AG04449 (cell line): ENCODE results near the gene SAMM50.

Experiments
- CTCF ChIA-PET: fragments of 350-600 bp; formaldehyde crosslinking; extraction: SDS; loops from one replicate; lab custom pipeline; 2021; ENCODE audit warnings: antibody characterized with exemption; lab: Yijun Ruan, JAX
- POLR2A ChIA-PET: fragments of 400-600, 350-600 bp; formaldehyde crosslinking; extraction: SDS; loops from one replicate; lab custom pipeline; 2020; ENCODE audit warnings: antibody characterized with exemption, inconsistent platforms; lab: Yijun Ruan, JAX
- DNase-seq: peaks from one replicate; pipeline ENCODE4 v3.0.0-alpha.2; 2010; ENCODE audit warnings: low read depth, low spot score
- H3K4me3 ChIP-seq: 2 replicates; pipeline ENCODE4 v1.5.1; 2011; ENCODE audit warnings: low read depth, mild to moderate bottlenecking, control low read depth, low read length
- TF ChIP-seq, protein P1 (sequence below): IDR thresholded peaks from one replicate; pipeline ENCODE4 v1.5.1; 2011; ENCODE audit warnings: mild to moderate bottlenecking, moderate library complexity, low read length, control low read depth, inconsistent platforms; ENCODE audit not compliant: insufficient read depth; ENCODE audit errors: missing control alignments

The SAMM50 gene

DNA sequence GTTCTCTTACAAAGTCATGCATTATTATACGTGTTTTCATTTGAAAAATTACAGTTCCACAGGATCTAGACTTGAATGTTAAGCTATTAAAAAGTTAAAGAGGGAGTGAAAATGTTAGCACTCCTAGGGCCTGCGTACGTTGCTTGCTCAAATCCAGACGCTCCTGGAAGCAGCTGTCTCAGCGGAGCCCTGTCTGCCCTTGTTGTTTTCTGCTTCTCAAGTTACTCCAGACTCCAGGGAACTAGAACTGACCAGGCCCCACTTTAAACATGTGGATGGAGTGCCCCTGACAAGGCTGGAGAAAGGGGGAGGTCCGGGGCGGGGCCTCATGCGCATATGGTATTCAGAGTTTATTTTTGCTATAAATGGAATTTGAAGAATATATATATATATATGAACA, 78.5 kb downstream of the SAMM50 start:
- DNase-seq = no peak
- H3K4me3 ChIP-seq = no peak overlapping the region
- CTCF ChIA-PET = interaction anchor here (1.5 to 2.2 kb wide), 2 partner anchors 41 to 48 kb away, joined by 9 read pairs; no protein-coding TSS in a partner anchor
- TF ChIP-seq, protein P1, sequence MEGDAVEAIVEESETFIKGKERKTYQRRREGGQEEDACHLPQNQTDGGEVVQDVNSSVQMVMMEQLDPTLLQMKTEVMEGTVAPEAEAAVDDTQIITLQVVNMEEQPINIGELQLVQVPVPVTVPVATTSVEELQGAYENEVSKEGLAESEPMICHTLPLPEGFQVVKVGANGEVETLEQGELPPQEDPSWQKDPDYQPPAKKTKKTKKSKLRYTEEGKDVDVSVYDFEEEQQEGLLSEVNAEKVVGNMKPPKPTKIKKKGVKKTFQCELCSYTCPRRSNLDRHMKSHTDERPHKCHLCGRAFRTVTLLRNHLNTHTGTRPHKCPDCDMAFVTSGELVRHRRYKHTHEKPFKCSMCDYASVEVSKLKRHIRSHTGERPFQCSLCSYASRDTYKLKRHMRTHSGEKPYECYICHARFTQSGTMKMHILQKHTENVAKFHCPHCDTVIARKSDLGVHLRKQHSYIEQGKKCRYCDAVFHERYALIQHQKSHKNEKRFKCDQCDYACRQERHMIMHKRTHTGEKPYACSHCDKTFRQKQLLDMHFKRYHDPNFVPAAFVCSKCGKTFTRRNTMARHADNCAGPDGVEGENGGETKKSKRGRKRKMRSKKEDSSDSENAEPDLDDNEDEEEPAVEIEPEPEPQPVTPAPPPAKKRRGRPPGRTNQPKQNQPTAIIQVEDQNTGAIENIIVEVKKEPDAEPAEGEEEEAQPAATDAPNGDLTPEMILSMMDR = no peak
- POLR2A ChIA-PET = interaction anchor here (0.6 kb wide), 1 partner anchor 1466 kb away, joined by 3 read pairs; no protein-coding TSS in a partner anchor

GRCh38 chr22:44037519-44038375, 82.5 kb downstream of the SAMM50 start:
- TF ChIP-seq, protein P1 = no peak
- CTCF ChIA-PET = interaction anchor here (0.8 to 1.4 kb wide), 4 partner anchors 10 to 589 kb away, joined by 4 to 7 read pairs (median 4); no protein-coding TSS in a partner anchor
- no peak overlapping the region for H3K4me3 ChIP-seq
- POLR2A ChIA-PET = interaction anchor here (0.9 kb wide), 1 partner anchor 11 kb away, joined by 3 read pairs; no protein-coding TSS in a partner anchor
- DNase-seq = peak; percentile 75

GRCh38 chr22:44039566-44040171, 84.4 kb downstream of the SAMM50 start:
- no peak overlapping the region for H3K4me3 ChIP-seq
- no peak for DNase-seq
- TF ChIP-seq, protein P1 = no peak
- ChIA-PET POLR2A (no interaction called here), CTCF (interaction anchor here (1.3 to 1.8 kb wide), 2 partner anchors 42 to 46 kb away, joined by 5 read pairs; no protein-coding TSS in a partner anchor)

DNA sequence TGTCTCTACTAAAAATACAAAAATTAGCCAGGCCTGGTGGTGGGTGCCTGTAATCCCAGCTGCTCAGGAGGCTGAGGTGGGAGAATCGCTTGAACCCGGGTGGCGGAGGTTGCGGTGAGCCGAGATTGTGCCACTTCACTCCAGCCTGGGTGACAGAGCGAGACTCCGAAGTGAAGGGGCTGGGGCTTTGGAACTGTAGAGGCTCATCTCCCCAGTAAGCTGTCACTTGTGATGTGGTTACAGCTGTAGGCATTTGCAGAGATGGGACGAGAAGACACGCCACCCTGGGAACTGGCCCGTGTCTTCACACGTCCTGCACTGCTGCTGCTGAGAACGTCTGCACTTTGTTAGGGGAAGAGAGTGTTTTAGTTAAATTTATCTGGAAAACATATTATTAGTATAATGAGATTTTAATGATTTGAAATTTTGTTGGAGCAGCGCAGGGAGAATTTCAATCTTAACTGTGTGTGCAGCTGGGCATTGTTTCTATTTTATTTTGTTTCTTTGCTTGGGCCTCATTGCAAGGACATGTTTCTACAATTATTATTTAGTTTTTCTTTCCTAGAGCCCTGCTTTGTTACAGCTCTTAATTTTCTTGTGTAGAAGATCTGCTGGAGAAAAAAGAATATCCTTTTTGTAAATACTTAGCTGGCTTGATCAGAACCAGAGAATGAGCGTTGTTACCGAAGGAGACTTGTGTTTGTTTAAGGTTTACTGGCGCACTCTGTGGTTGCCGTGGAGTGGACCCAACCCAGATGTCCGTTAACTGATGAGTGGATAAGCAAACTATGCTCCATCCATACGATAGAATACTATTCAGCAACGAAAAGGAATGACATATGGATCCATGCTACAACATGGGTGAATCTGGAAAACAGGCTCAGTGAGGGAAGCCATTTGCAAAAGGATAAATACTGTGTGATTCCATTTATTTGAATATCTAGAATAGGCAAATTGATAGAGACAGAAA, 87.3 kb downstream of the SAMM50 start:
- no peak overlapping the region for H3K4me3 ChIP-seq
- ChIA-PET POLR2A (no interaction called here), CTCF (interaction anchor here (1.1 to 1.3 kb wide), 2 partner anchors 39 to 49 kb away, joined by 3 to 7 read pairs; no protein-coding TSS in a partner anchor)
- no peak for DNase-seq
- TF ChIP-seq, protein P1 = no peak

GRCh38 chr22:44045145-44045544, 89.9 kb downstream of the SAMM50 start:
- ChIA-PET POLR2A (no interaction called here), CTCF (interaction anchor here (1.0 kb wide), 1 partner anchor 581 kb away, joined by 6 read pairs; no protein-coding TSS in a partner anchor)
- TF ChIP-seq, protein P1 = no peak
- DNase-seq = no peak
- no peak overlapping the region for H3K4me3 ChIP-seq
